Activated T-cell treated with anti-CD3 and anti-CD28 coated beads for 4 hours (primary cell): ENCODE data around the gene OR8B3.

Source experiments
- DNase-seq: peaks from one replicate; pipeline ENCODE4 v3.0.0-alpha.2; 2020

The OR8B3 gene

GRCh38 chr11:124346311-124346955, 52.4 kb downstream of the OR8B3 start:
- DNase-seq: no peak
